H9 (cell line): Measurements from ENCODE around the gene USP5. TPM values are rescaled to one million over a fixed set of nuclear protein-coding genes. Genes with fewer than 3 reads are reported as not detected.

Source experiments
- DNase-seq: peaks from one replicate; pipeline ENCODE4 v3.0.0-alpha.2; 2017
- H2AFZ ChIP-seq: one replicate; pipeline ENCODE4 v1.6.1; 2013; ENCODE audit warnings: mild to moderate bottlenecking, low read length, control low read depth, moderate library complexity
- H2AK5ac ChIP-seq: 2 replicates; pipeline ENCODE4 v1.6.1; 2013; ENCODE audit warnings: low read length, control low read depth, mixed read lengths; ENCODE audit not compliant: insufficient read length
- H2BK120ac ChIP-seq: one replicate; pipeline ENCODE4 v1.6.1; 2013; ENCODE audit warnings: low read depth, mild to moderate bottlenecking, low read length, control low read depth, inconsistent platforms; ENCODE audit not compliant: poor library complexity, severe bottlenecking
- H2BK12ac ChIP-seq: 2 replicates; pipeline ENCODE4 v1.6.1; 2013; ENCODE audit warnings: low read length, control low read depth, mixed read lengths, low read depth; ENCODE audit not compliant: insufficient read length
- H2BK15ac ChIP-seq: 2 replicates; pipeline ENCODE4 v1.6.1; 2013; ENCODE audit warnings: low read depth, low read length, control low read depth
- H2BK20ac ChIP-seq: one replicate; pipeline ENCODE4 v1.6.1; 2013; ENCODE audit warnings: low read depth, mild to moderate bottlenecking, low read length, control low read depth, inconsistent platforms; ENCODE audit not compliant: poor library complexity, severe bottlenecking
- H2BK5ac ChIP-seq: 2 replicates; pipeline ENCODE4 v1.6.1; 2013; ENCODE audit warnings: low read length, control low read depth, mixed read lengths; ENCODE audit not compliant: insufficient read length
- H3K14ac ChIP-seq: 2 replicates; pipeline ENCODE4 v1.6.1; 2013; ENCODE audit warnings: low read length, control low read depth; ENCODE audit not compliant: insufficient read depth
- H3K18ac ChIP-seq: 2 replicates; pipeline ENCODE4 v1.6.1; 2013; ENCODE audit warnings: low read depth, mild to moderate bottlenecking, mixed read lengths, low read length, control low read depth; ENCODE audit not compliant: insufficient read length
- H3K23ac ChIP-seq: 2 replicates; pipeline ENCODE4 v1.6.1; 2013; ENCODE audit warnings: low read length, control low read depth, mixed read lengths, low read depth; ENCODE audit not compliant: insufficient read length
- H3K23me2 ChIP-seq: 2 replicates; pipeline ENCODE4 v1.6.1; 2013; ENCODE audit warnings: low read depth, mild to moderate bottlenecking, mixed read lengths, low read length, control low read depth; ENCODE audit not compliant: insufficient read length, poor library complexity, severe bottlenecking
- H3K27ac ChIP-seq: 2 replicates; pipeline ENCODE4 v1.5.1; 2013; ENCODE audit warnings: low read length, control low read depth, mixed read lengths, low read depth; ENCODE audit not compliant: insufficient read length
- H3K27me3 ChIP-seq: 2 replicates; pipeline ENCODE4 v1.6.1; 2013; ENCODE audit warnings: low read length, control low read depth, inconsistent platforms; ENCODE audit not compliant: insufficient read depth
- H3K4ac ChIP-seq: 2 replicates; pipeline ENCODE4 v1.6.1; 2013; ENCODE audit warnings: low read depth, mild to moderate bottlenecking, control low read depth, inconsistent platforms, low read length, moderate library complexity
- H3K4me1 ChIP-seq: 2 replicates; pipeline ENCODE4 v1.6.1; 2013; ENCODE audit warnings: low read length, control low read depth, inconsistent platforms; ENCODE audit not compliant: insufficient read depth
- H3K4me2 ChIP-seq: 2 replicates; pipeline ENCODE4 v1.6.1; 2013; ENCODE audit warnings: low read length, control low read depth, mixed read lengths; ENCODE audit not compliant: insufficient read length, insufficient read depth
- H3K56ac ChIP-seq: 2 replicates; pipeline ENCODE4 v1.6.1; 2013; ENCODE audit warnings: low read depth, mild to moderate bottlenecking, mixed read lengths, low read length, control low read depth; ENCODE audit not compliant: insufficient read length
- H3K79me1 ChIP-seq: 2 replicates; pipeline ENCODE4 v1.6.1; 2013; ENCODE audit warnings: low read depth, mild to moderate bottlenecking, moderate library complexity, low read length, control low read depth, inconsistent platforms; ENCODE audit not compliant: insufficient read depth, poor library complexity, severe bottlenecking
- H3K79me2 ChIP-seq: 2 replicates; pipeline ENCODE4 v1.6.1; 2013; ENCODE audit warnings: low read length, control low read depth, inconsistent platforms; ENCODE audit not compliant: insufficient read depth
- H3K9ac ChIP-seq: 2 replicates; pipeline ENCODE4 v1.6.1; 2013; ENCODE audit warnings: low read length, control low read depth, mixed read lengths; ENCODE audit not compliant: insufficient read length; ENCODE audit errors: extremely low read depth
- H3K9me3 ChIP-seq: one replicate; pipeline ENCODE4 v1.6.1; 2013; ENCODE audit warnings: low read depth, low read length, inconsistent platforms; ENCODE audit not compliant: control insufficient read depth
- H3T11ph ChIP-seq: one replicate; pipeline ENCODE4 v1.6.1; 2013; ENCODE audit warnings: mild to moderate bottlenecking, low read length, control low read depth, inconsistent platforms
- H4K20me1 ChIP-seq: one replicate; pipeline ENCODE4 v1.6.1; 2013; ENCODE audit not compliant: control insufficient read depth, insufficient read length, insufficient read depth
- H4K5ac ChIP-seq: 2 replicates; pipeline ENCODE4 v1.6.1; 2013; ENCODE audit warnings: low read depth, mild to moderate bottlenecking, mixed read lengths, low read length, control low read depth; ENCODE audit not compliant: insufficient read length
- H4K8ac ChIP-seq: replicated peaks from 2 replicates; pipeline ENCODE4 v1.6.1; 2013; ENCODE audit warnings: low read length, control low read depth, mixed read lengths, low read depth; ENCODE audit not compliant: insufficient read length
- H4K91ac ChIP-seq: 2 replicates; pipeline ENCODE4 v1.6.1; 2013; ENCODE audit warnings: low read depth, mild to moderate bottlenecking, moderate library complexity, mixed read lengths, low read length, control low read depth; ENCODE audit not compliant: insufficient read length
- H3K27ac Mint-ChIP-seq, 3 experiments: 2 replicates in 2 of 3; 3 replicates in 1 of 3; pipeline ENCODE4 v1.8.0; 2020 to 2021; ENCODE audit warnings: mixed read lengths in 3 of 3, mild to moderate bottlenecking in 1 of 3, moderate library complexity in 1 of 3
- H3K27me3 Mint-ChIP-seq: 2 replicates; pipeline ENCODE4 v1.8.0; 2021; ENCODE audit warnings: low read depth, mild to moderate bottlenecking, moderate library complexity, mixed read lengths
- H3K36me3 Mint-ChIP-seq, 3 experiments: 2 replicates in 2 of 3; 3 replicates in 1 of 3; pipeline ENCODE4 v1.8.0; 2020 to 2021; ENCODE audit warnings: low read depth in 3 of 3, mixed read lengths in 3 of 3; ENCODE audit not compliant: insufficient read depth in 1 of 3
- H3K4me1 Mint-ChIP-seq, 2 experiments: 2 replicates each; pipeline ENCODE4 v1.8.0; 2020; ENCODE audit warnings: mixed read lengths in 2 of 2
- H3K4me3 Mint-ChIP-seq, 2 experiments: 2 replicates in 1 of 2; 3 replicates in 1 of 2; pipeline ENCODE4 v1.8.0; 2020 to 2021; ENCODE audit warnings: mild to moderate bottlenecking in 2 of 2, mixed read lengths in 2 of 2, moderate library complexity in 1 of 2
- H3K9me3 Mint-ChIP-seq, 2 experiments: 2 replicates in 1 of 2; 3 replicates in 1 of 2; pipeline ENCODE4 v1.8.0; 2020; ENCODE audit warnings: mild to moderate bottlenecking in 2 of 2, mixed read lengths in 2 of 2, moderate library complexity in 1 of 2
- CTCF ChIP-seq: fragments of 200-600 bp; sonication (generic); conservative IDR thresholded peaks from 3 replicates; pipeline ENCODE4 v1.8.0; 2021; ENCODE audit warnings: antibody characterized with exemption, mild to moderate bottlenecking
- WGBS: extraction: QIAGEN DNeasy Blood & Tissue Kit; methylation state at CpG from one replicate; pipeline ENCODE4 v1.1.7; 2013; ENCODE audit warnings: missing lambda C conversion rate, low lambda C conversion rate, mixed read lengths; ENCODE audit not compliant: insufficient read length; ENCODE audit errors: extremely low coverage; 5-methylcytosine and 5-hydroxymethylcytosine counted together
- total RNA-seq: library from RNA; stranded (reverse); gene quantifications from 2 replicates; pipeline ENCODE4 v1.2.1, GENCODE V29; 2021

The USP5 gene
- total RNA-seq, 1 experiment from 2014 or later: 143 TPM

- H3K23me2 ChIP-seq: peaks cover 2% of the 10 kb centered on the region
- peaks cover 2% of the 10 kb centered on the region; the same call in 1 of the 2 replicates for H3K4me1 ChIP-seq
- H3K9ac ChIP-seq: no peak overlapping the region
- H2BK12ac ChIP-seq: peak overlapping the region; percentile 28
- TF ChIP-seq CTCF: no peak
- H2BK15ac ChIP-seq: no peak overlapping the region
- peak overlapping the region; percentile 93 for H2BK20ac ChIP-seq
- Mint-ChIP-seq H3K36me3 (no peaks in the 10 kb centered on the region), H3K27me3 (no peaks in the 10 kb centered on the region; the same call in 1 of the 2 replicates), H3K9me3 (no peaks in the 10 kb centered on the region), H3K4me3 (no peak overlapping the region), H3K27ac (no peak overlapping the region), H3K4me1 (peaks cover 4 to 14% of the 10 kb centered on the region in 2 experiments)
- no peaks in the 10 kb centered on the region for H3K27me3 ChIP-seq
- no peak overlapping the region for H4K5ac ChIP-seq
- no peak overlapping the region for H4K91ac ChIP-seq
- no peak overlapping the region for H2AK5ac ChIP-seq
- no peak overlapping the region for H3K4me2 ChIP-seq
- no peak overlapping the region for H4K8ac ChIP-seq
- no peak overlapping the region for H2BK5ac ChIP-seq
- peak overlapping the region; percentile 45 for H3K18ac ChIP-seq
- H3K4ac ChIP-seq: no peak overlapping the region; the same call in 1 of the 2 replicates
- H2AFZ ChIP-seq: no peak overlapping the region
- H3K23ac ChIP-seq: no peak overlapping the region
- no peak overlapping the region for H3K27ac ChIP-seq
- H3K56ac ChIP-seq: no peak overlapping the region
- peak overlapping the region; percentile 47 for H3T11ph ChIP-seq
- H3K9me3 ChIP-seq: no peaks in the 10 kb centered on the region
- no peaks in the 10 kb centered on the region for H3K79me2 ChIP-seq
- H4K20me1 ChIP-seq: peaks cover 2% of the 10 kb centered on the region
- peak overlapping the region; percentile 14 for H2BK120ac ChIP-seq
- WGBS: no CpG with 5 or more reads among the region's 10 CpGs
- H3K14ac ChIP-seq: peak overlapping the region; percentile 77; the same call in 1 of the 2 replicates
- DNase-seq: peak; percentile 63
- H3K79me1 ChIP-seq: no peaks in the 10 kb centered on the region
Observed at GRCh38 chr12:6899837-6900519, 48.0 kb downstream of the USP5 start.
